AG09319 (cell line): ENCODE measurements around the gene SLC22A14.

Experiments
- DNase-seq: peaks from one replicate; pipeline ENCODE4 v3.0.0-alpha.2; 2010; ENCODE audit warnings: low read depth; ENCODE audit errors: extremely low read depth
- TF ChIP-seq, protein P1 (sequence below): IDR thresholded peaks from 2 replicates; pipeline ENCODE4 v1.5.1; 2011; ENCODE audit warnings: low read depth, mild to moderate bottlenecking, inconsistent platforms, low read length, moderate library complexity

Gene SLC22A14

GRCh38 chr3:38337703-38338102 lies 55.6 kb downstream of the SLC22A14 start:
- no peak for DNase-seq
- TF ChIP-seq, protein P1, sequence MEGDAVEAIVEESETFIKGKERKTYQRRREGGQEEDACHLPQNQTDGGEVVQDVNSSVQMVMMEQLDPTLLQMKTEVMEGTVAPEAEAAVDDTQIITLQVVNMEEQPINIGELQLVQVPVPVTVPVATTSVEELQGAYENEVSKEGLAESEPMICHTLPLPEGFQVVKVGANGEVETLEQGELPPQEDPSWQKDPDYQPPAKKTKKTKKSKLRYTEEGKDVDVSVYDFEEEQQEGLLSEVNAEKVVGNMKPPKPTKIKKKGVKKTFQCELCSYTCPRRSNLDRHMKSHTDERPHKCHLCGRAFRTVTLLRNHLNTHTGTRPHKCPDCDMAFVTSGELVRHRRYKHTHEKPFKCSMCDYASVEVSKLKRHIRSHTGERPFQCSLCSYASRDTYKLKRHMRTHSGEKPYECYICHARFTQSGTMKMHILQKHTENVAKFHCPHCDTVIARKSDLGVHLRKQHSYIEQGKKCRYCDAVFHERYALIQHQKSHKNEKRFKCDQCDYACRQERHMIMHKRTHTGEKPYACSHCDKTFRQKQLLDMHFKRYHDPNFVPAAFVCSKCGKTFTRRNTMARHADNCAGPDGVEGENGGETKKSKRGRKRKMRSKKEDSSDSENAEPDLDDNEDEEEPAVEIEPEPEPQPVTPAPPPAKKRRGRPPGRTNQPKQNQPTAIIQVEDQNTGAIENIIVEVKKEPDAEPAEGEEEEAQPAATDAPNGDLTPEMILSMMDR, result no peak

DNA sequence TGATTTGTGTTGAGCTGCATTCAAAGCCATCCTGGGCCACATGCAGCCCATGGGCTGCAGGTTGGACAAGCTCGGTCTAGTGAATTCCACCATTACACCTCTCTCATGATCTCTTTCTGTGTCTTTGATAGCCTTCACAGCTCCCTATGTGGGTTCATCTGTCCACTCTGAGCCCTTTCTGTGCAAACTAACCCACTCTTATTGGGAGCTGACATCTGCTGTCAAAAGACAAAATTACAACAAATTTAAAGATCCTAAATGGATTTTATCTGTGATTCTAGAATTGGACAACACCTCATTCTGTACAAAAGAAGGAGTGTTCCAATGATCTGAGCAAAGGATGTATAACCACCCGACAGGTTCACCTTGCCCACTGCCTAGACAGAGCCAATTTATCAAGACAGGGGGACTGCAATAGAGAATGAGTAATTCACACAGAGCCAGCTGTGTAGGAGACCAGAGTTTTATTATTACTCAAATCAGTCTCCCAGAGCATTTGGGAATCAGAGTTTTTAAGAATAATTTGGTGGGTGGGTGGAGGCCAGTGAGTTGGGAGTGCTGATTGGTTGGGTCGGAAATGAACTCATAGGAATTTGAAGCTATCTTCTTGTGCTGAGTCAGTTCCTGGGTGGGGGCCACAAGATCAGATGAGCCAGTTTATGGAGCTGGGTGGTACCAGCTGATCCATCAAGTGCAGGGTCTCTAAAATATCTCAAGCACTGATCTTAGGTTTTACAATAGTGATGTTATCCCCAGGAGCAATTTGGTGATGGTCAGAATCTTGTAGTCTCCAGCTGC lies 61.9 kb downstream of the SLC22A14 start:
- DNase-seq, result no peak
- TF ChIP-seq, protein P1, result peak; percentile 6

DNA sequence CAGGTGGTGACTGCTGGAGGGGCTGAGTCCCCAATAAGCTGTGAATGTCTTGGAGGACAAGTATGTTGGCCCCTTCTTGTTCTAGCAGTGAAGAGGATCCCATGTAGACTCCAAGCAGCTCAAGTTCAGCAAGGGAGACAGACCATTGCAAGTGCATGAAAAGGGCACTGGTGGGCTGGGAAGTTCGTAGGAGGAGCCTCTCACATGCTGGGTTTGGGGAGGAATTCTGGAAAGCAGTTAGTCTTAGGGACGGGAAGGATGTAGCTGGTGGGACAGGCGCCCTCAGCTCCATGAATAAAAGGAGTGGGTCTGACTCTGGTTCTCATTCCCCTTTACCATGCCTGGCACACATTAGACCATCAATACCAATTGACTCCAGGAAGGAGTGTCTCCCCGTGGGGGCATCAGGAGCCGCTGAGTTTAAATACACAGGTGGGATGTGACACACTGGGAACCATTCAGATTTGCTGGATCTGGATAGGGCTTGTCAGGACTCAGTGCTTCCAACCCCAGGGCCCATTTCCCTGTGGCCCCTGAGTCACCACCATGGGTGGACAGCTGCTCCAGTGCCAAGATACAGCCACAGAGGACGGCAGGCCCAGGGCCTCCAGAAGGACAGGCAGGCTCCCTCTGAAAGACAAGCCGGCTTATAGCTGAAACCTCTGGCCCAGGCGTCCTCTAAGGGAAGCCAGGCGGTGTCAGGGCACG lies 63.9 kb downstream of the SLC22A14 start:
- no peak for DNase-seq
- TF ChIP-seq, protein P1, result no peak

DNA sequence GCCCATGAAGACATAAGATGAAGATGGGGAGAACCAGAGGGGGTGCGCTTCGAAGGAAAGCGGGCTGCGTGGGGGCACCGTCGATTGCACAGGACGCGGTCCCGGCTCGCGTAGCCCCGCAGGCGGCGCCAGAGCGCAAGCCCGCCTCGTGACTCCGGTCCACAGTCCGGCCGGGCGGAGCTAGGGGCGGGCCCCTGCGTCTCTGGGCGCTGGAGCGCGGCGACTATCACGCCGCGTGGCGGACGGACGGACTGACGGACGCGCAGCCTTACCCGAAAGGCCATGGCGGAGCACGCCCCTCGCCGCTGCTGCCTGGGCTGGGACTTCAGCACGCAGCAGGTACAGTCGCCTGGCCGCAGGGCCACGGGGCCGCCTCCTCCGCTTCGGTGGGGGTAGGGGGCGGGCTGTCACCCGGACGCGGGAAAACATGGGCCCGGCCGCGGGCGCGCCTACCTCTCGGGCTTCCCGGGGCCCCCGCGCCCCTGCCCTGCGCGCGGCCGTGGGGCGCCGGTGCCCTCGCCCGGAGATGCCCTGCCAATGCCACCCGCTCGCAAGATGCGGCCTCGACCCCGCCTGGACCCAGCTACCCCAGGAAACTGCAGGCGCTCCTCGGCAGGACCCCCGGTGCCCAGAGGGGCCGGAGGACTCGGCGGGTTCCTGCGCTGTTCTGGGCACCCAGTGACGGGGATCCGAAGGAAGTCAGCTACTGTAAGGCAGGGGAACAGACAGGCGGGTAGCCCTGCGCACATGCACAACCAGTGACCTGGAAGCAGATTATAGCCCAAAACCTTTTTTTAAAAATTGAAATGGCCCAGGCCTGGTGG lies 64.7 kb downstream of the SLC22A14 start, which contains the start of gene XYLB:
XYLB (plus strand) TSS at position 199 of the 824 bp plus-strand sequence; CDS start at position 283, 84 bp downstream.
- TF ChIP-seq, protein P1, result peak; percentile 75
- DNase-seq, result no peak

GRCh38 chr3:38347421-38348200 lies 65.5 kb downstream of the SLC22A14 start:
- TF ChIP-seq, protein P1, result no peak
- DNase-seq, result no peak

GRCh38 chr3:38348903-38349302 lies 66.8 kb downstream of the SLC22A14 start:
- no peak for DNase-seq
- TF ChIP-seq, protein P1, result no peak
